Coronary artery (tissue), 2 donors: ENCODE results near the gene SCARF1.

Source experiments
- DNase-seq: peaks from one replicate; pipeline ENCODE4 v3.0.0-alpha.2; 2017; ENCODE audit warnings: low spot score
- H3K27ac ChIP-seq, 2 donors: fragments of 200-600 bp; sonication (generic); one replicate each; pipeline ENCODE4 v1.5.1; 2016 to 2019
- H3K4me3 ChIP-seq: fragments of 200-600 bp; sonication (generic); 2 replicates; pipeline ENCODE4 v1.5.1; 2016; ENCODE audit warnings: mild to moderate bottlenecking, moderate library complexity
- CTCF ChIP-seq: fragments of 200-600 bp; sonication (generic); IDR thresholded peaks from one replicate; pipeline ENCODE4 v1.5.1; 2019; ENCODE audit warnings: antibody characterized with exemption

The SCARF1 gene

DNA sequence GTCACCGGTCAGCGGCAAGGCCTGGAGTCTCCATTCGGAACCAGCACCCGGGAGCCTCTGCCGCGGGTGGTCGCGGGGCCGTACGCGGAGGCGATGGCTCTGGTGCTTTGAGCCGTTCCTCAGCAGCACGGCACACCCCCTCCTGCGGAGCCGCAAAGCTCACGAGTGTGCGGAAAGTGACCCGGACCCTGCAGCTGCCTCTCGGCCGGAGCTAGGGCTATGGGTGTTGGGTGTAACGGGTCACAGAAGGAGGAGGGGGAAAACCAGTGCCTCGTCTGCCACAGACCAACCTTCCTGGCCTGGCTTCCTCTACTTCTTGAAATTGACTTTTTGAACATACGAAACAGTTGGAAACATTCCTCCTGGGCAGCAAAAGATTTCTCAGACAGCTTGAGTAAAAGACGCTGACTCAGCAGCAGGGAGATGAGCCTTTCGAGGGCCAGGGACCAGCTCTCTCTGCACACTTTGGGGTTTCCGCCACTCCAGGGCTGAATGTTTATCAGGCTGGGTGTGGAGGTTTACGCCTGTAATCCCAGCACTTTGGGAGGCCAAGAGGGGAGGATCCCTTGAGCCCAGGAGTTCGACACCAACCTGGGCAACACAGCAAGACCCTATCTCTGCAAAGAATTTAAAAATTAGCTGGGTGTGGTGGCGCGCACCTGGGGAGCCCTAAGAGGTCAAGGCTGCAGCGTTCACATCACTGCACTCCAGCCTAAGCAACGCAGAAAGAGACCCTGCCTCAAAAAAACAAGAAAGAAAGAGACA lies 56.5 kb downstream of the SCARF1 start:
- peak overlapping the region; percentile 14 to 26 for H3K27ac ChIP-seq
- TF ChIP-seq CTCF: no peak
- H3K4me3 ChIP-seq: no peak overlapping the region
- no peak for DNase-seq

DNA sequence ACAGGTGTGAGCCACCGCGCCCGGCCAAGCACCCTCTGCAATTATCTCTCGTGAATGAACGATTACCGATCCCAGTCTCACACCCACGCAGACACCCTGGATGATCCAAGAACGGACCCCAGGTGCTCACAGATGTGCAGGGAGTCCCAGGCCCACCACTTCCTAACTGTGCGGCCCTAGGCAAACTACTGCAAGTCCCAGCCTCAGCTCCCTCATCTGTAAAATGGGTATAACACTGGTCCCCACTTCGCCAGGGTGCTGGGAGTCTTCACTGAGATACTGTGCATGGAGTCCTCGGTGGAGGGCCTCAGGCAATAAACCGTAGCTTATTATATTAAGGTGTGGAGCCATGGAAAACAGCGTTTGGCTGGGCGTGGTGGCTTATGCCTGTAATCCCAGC lies 61.4 kb downstream of the SCARF1 start:
- H3K4me3 ChIP-seq: no peak overlapping the region
- TF ChIP-seq CTCF: no peak
- DNase-seq: no peak
- no peak overlapping the region for H3K27ac ChIP-seq
